MM.1S (cell line): ENCODE results near the gene TPRG1.
A peak's percentile ranks its signal among the peaks of the same experiment; 100 is the strongest.
"Not testable (repeated sequence)": the region's sequence is repeated elsewhere in the genome, so short reads cannot be mapped to it uniquely, and the experiment has no call there.

Experiments
- DNase-seq: peaks from one replicate; pipeline ENCODE4 v3.0.0-alpha.2; 2015
- H2AFZ ChIP-seq: fragments of 300-600 bp; sonication (generic); 2 replicates; pipeline ENCODE4 v1.6.0; 2016; ENCODE audit warnings: antibody characterized with exemption, low read length
- H3F3A ChIP-seq: fragments of 300-600 bp; sonication (generic); 2 replicates; pipeline ENCODE4 v1.6.1; 2016; ENCODE audit warnings: mild to moderate bottlenecking, antibody characterized with exemption, low read length, moderate library complexity, mixed read lengths; ENCODE audit not compliant: insufficient read depth
- H3K27ac ChIP-seq: fragments of 300-600 bp; sonication (generic); 2 replicates; pipeline ENCODE4 v1.5.1; 2016; ENCODE audit warnings: mild to moderate bottlenecking, low read length
- H3K27me3 ChIP-seq: fragments of 300-600 bp; sonication (generic); replicated peaks from 2 replicates; pipeline ENCODE4 v1.6.0; 2016; ENCODE audit warnings: low read length; ENCODE audit not compliant: insufficient read depth
- H3K36me3 ChIP-seq: fragments of 300-600 bp; sonication (generic); replicated peaks from 2 replicates; pipeline ENCODE4 v1.6.1; 2016; ENCODE audit warnings: mild to moderate bottlenecking, low read length, mixed read lengths; ENCODE audit not compliant: insufficient read depth
- H3K4me1 ChIP-seq: fragments of 300-600 bp; sonication (generic); 2 replicates; pipeline ENCODE4 v1.6.1; 2016; ENCODE audit warnings: low read length, mixed read lengths
- H3K4me2 ChIP-seq: fragments of 300-600 bp; sonication (generic); 2 replicates; pipeline ENCODE4 v1.6.0; 2016; ENCODE audit warnings: low read depth, low read length
- H3K4me3 ChIP-seq: fragments of 300-600 bp; sonication (generic); 2 replicates; pipeline ENCODE4 v1.5.1; 2016; ENCODE audit warnings: low read length, mixed read lengths
- H3K79me2 ChIP-seq: fragments of 300-600 bp; sonication (generic); 2 replicates; pipeline ENCODE4 v1.6.1; 2016; ENCODE audit warnings: mixed run types, low read length, mixed read lengths
- H3K9ac ChIP-seq: fragments of 300-600 bp; sonication (generic); 2 replicates; pipeline ENCODE4 v1.6.1; 2016; ENCODE audit warnings: low read length, mixed read lengths
- H3K9me2 ChIP-seq: fragments of 300-600 bp; sonication (generic); replicated peaks from 2 replicates; pipeline ENCODE4 v1.6.1; 2016; ENCODE audit warnings: mild to moderate bottlenecking, low read length, mixed read lengths; ENCODE audit not compliant: insufficient read depth
- H3K9me3 ChIP-seq: fragments of 300-600 bp; sonication (generic); replicated peaks from 2 replicates; pipeline ENCODE4 v1.6.1; 2016; ENCODE audit warnings: mild to moderate bottlenecking, low read length, mixed read lengths; ENCODE audit not compliant: insufficient read depth
- H4K20me1 ChIP-seq: fragments of 300-600 bp; sonication (generic); 2 replicates; pipeline ENCODE4 v1.6.1; 2016; ENCODE audit warnings: mild to moderate bottlenecking, low read length, moderate library complexity, mixed read lengths; ENCODE audit not compliant: insufficient read depth
- CTCF ChIP-seq: fragments of 300-600 bp; sonication (generic); IDR thresholded peaks from 2 replicates; pipeline ENCODE4 v1.5.1; 2016; ENCODE audit warnings: antibody characterized with exemption, low read length, mixed read lengths
- EZH2 ChIP-seq: fragments of 300-600 bp; sonication (generic); optimal IDR thresholded peaks from 2 replicates; pipeline ENCODE3; 2017; ENCODE audit warnings: low read depth, mild to moderate bottlenecking, antibody characterized with exemption, low read length, mixed read lengths
- EZH2phosphoT487 ChIP-seq: fragments of 300-600 bp; sonication (generic); IDR thresholded peaks from 2 replicates; pipeline ENCODE4 v1.6.1; 2018; ENCODE audit warnings: antibody characterized with exemption, low read length

TPRG1 gene

GRCh38 chr3:189322339-189322738 is 150.6 kb downstream of the TPRG1 start:
- no peak overlapping the region for H3K9ac ChIP-seq
- TF ChIP-seq EZH2phosphoT487 (no peak), CTCF (no peak), EZH2 (no peak)

GRCh38 chr3:189324538-189325138 is 152.9 kb downstream of the TPRG1 start:
- H3K9ac ChIP-seq = no peak overlapping the region
- peak; percentile 100 for DNase-seq

More at GRCh38 chr3:189322339-189322738, 150.6 kb downstream of the TPRG1 start:
- no peaks in the 10 kb centered on the region for H3K27me3 ChIP-seq
- no peaks in the 10 kb centered on the region for H3K36me3 ChIP-seq
- no peak overlapping the region for H2AFZ ChIP-seq
- no peaks in the 10 kb centered on the region for H4K20me1 ChIP-seq
- no peak overlapping the region for H3K27ac ChIP-seq
- no peak overlapping the region for H3K4me3 ChIP-seq
- no peaks in the 10 kb centered on the region for H3K9me3 ChIP-seq
- H3F3A ChIP-seq = peaks cover 11% of the 10 kb centered on the region
- no peak overlapping the region for H3K4me2 ChIP-seq
- no peak for DNase-seq
- no peaks in the 10 kb centered on the region for H3K9me2 ChIP-seq
- H3K4me1 ChIP-seq = peaks cover 21% of the 10 kb centered on the region
- no peaks in the 10 kb centered on the region for H3K79me2 ChIP-seq

GRCh38 chr3:189325454-189325853 is 153.7 kb downstream of the TPRG1 start:
- H3K27ac ChIP-seq = no peak overlapping the region
- no peak for DNase-seq
- no peaks in the 10 kb centered on the region for H3K9me2 ChIP-seq
- TF ChIP-seq EZH2 (no peak), EZH2phosphoT487 (no peak), CTCF (no peak)
- H3K9ac ChIP-seq = no peak overlapping the region
- no peaks in the 10 kb centered on the region for H3K9me3 ChIP-seq
- H3F3A ChIP-seq = peaks cover 11% of the 10 kb centered on the region
- no peaks in the 10 kb centered on the region for H3K36me3 ChIP-seq
- peaks cover 21% of the 10 kb centered on the region for H3K4me1 ChIP-seq
- no peaks in the 10 kb centered on the region for H3K79me2 ChIP-seq
- H2AFZ ChIP-seq = no peak overlapping the region
- no peaks in the 10 kb centered on the region for H3K27me3 ChIP-seq
- no peaks in the 10 kb centered on the region for H4K20me1 ChIP-seq
- peak overlapping the region; percentile 40; the same call in 1 of the 2 replicates for H3K4me2 ChIP-seq
- no peak overlapping the region for H3K4me3 ChIP-seq

More at GRCh38 chr3:189324538-189325138, 152.9 kb downstream of the TPRG1 start:
- Histone ChIP-seq H3K79me2 (no peaks in the 10 kb centered on the region), H3F3A (peaks cover 11% of the 10 kb centered on the region), H3K27me3 (no peaks in the 10 kb centered on the region), H2AFZ (0 out of 2 replicates have a peak overlapping the region, but pooled peaks have one; percentile 7), H3K4me1 (peaks cover 21% of the 10 kb centered on the region), H3K27ac (peak overlapping the region; percentile 42; the same call in 1 of the 2 replicates), H3K4me2 (peak overlapping the region; percentile 40), H3K4me3 (no peak overlapping the region), H3K36me3 (no peaks in the 10 kb centered on the region), H3K9me3 (no peaks in the 10 kb centered on the region), H3K9me2 (no peaks in the 10 kb centered on the region), H4K20me1 (no peaks in the 10 kb centered on the region)
- TF ChIP-seq CTCF = no peak
- TF ChIP-seq EZH2phosphoT487 = no peak
- no peak for TF ChIP-seq EZH2

GRCh38 chr3:189329630-189330029 is 157.9 kb downstream of the TPRG1 start:
- H3K4me3 ChIP-seq, H3K36me3 ChIP-seq, H2AFZ ChIP-seq, H3F3A ChIP-seq, H3K9me2 ChIP-seq, H3K79me2 ChIP-seq, H3K9me3 ChIP-seq, H3K4me2 ChIP-seq, DNase-seq, H3K27ac ChIP-seq, H3K27me3 ChIP-seq, H4K20me1 ChIP-seq, H3K9ac ChIP-seq: not testable (repeated sequence)
- peaks cover 10% of the 10 kb centered on the region for H3K4me1 ChIP-seq
